Testis (tissue), 2 donors: Measurements from ENCODE around the gene ARHGEF9.

Source experiments
- POLR2A ChIP-seq: fragments of 450-650 bp; IDR thresholded peaks from one replicate; pipeline ENCODE4 v1.6.1; 2017; ENCODE audit warnings: antibody characterized with exemption, mild to moderate bottlenecking, moderate library complexity
- TF ChIP-seq, protein P1 (sequence below), 3 experiments: fragments of 450-650 bp in 2 of 3; fragments of 200-600 bp in 1 of 3; sonication (generic) in 1 of 3; IDR thresholded peaks; one replicate each; pipeline ENCODE4 v1.5.1; 2016 to 2019; ENCODE audit warnings: antibody characterized with exemption in 3 of 3, mild to moderate bottlenecking in 2 of 3, moderate library complexity in 1 of 3

DNA sequence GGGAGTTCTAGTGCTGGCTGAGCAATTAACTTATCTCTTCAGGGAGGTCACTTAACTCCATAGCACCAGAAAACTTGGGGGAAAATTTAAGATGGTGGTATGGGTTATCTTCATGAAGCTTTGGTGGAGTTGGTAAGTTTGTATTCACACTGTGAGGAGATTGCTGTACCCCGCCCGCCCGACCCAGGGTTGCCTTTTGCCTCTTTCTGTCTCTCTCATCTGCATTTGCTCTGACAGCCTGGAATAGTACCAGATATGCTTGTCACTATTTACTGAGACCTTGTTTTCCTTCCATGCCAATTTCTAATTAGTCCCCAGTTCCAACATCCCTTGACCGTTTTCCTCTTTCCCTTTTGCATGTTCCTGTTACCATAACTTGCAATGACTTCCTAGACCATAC is 33.1 kb upstream of the ARHGEF9 start:
- TF ChIP-seq, protein P1, sequence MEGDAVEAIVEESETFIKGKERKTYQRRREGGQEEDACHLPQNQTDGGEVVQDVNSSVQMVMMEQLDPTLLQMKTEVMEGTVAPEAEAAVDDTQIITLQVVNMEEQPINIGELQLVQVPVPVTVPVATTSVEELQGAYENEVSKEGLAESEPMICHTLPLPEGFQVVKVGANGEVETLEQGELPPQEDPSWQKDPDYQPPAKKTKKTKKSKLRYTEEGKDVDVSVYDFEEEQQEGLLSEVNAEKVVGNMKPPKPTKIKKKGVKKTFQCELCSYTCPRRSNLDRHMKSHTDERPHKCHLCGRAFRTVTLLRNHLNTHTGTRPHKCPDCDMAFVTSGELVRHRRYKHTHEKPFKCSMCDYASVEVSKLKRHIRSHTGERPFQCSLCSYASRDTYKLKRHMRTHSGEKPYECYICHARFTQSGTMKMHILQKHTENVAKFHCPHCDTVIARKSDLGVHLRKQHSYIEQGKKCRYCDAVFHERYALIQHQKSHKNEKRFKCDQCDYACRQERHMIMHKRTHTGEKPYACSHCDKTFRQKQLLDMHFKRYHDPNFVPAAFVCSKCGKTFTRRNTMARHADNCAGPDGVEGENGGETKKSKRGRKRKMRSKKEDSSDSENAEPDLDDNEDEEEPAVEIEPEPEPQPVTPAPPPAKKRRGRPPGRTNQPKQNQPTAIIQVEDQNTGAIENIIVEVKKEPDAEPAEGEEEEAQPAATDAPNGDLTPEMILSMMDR (IDR thresholded peaks at IDR 0.05): no peak
- no peak for TF ChIP-seq POLR2A
